C1 segment of cervical spinal cord (tissue), 14 donors: ENCODE results near the gene CCDC146.
"Not testable (repeated sequence)": the region's sequence is repeated elsewhere in the genome, so short reads cannot be mapped to it uniquely, and the experiment has no call there.

Experiments
- DNase-seq, 14 donors: peaks; one replicate each; lab custom pipeline; 2025; lab: John Stamatoyannopoulos, UW

Gene CCDC146

DNA sequence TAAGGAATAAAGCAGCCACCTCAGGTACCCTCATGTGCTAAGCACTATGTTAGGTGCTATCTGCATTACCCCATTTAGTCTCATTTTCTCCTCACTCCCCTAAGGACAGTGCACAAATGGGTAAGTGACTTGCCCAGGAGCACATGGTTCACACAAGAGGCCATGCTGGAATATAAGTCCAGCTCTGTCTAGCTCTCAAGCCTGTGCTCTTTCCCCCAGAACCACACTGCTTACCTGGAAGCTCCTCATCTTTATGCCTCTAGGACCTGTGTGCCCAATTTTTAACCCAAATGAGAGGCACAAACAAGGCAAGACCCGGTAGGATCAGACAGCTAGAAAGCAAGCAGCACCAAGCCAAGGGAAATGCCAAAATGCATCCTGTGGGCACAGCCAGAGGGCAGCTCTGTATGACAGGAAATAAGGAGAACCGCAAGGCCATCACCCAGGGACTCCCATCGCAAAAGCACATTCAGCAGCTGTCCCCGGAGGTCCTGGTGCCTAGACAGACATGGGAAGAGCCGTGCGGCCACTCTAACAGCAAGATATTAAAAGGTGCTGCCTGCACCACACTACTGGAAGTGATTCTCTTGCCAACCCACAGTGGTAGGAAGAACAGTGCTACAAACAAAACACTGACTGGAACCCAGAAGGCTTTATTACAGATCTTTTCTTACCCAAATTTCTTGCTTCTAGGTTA lies 205.7 kb downstream of the CCDC146 start:
- no peak for DNase-seq

DNA sequence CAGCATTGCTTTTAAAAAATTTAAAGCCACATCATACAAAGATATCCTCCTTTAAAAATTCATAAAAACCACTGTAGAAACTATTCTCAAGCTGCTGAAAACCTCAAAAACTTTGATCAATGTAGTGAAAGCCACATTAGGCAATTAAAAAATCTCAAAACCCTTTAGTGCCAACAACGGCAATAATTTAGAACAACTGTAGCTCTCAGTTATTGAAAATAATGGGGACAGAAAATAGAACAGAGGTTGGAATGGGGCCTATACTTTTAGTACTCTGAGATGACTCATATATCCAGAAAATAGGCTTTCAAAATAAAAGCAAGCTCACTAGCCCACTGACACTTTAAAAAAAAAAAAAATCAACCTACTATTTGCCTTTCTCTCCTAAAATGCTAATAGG lies 206.3 kb downstream of the CCDC146 start:
- no peak for DNase-seq

DNA sequence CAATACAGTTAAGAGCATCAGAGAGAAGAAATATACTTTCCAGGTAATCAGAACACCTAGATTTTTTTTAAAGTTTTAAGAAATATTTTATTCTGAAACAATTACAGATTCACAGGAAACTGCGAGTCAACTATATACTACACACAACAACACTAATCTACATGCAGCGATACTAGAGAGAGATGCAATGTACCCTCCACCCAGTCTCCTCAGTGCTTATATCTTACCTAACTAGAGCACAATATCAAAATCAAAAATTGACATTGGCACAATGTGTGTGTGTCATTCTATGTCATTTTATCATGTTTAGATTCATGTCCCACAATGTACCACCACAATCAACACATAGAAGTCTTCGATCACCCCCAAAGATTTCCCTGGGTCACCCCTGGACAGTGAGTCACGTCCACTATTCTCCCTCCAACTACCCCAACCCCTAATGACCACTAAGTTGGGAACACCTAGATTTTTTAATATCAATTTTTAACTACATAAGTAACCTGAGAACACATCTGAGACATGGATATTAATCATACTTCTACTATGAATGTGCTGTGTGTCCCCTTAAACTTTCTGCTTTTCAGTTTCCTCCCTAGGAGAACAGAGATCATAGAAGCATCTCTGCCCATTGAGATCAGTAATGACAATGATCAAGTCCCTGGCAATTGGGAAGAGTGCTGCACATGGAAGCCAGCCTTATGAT lies 207.2 kb downstream of the CCDC146 start:
- no peak for DNase-seq

DNA sequence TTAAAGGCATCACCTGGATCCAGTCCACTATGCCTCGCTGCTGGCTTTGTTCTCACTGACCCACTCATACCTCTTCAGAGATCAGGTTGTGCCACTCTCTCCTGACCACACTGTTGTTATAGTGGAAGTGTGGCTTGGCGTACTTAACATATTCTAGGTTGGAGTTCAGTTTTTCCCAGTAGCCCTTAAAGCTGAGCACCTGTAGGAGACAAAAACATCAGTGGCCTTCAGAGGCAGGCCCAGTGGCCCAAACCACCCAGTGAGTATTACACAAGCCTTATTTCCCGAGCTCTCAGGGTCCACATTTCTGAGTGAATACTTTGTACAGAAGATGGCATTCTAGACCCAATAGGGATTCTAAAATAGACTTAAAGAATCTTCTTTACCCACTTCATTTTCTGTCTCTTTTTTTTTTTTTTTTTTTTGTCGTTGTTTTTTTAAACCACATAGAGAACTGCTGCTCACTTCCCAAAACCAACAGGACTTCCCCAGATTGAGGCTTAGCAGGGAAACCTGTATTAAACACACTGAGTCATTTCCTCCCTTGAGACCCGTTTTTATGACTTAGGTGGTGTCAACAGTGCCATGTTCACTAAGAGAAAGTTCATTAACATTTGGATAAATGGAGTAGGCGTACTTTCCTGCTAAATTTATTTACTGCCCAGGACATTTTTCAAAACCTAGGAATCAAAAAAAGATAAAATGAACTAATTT lies 207.9 kb downstream of the CCDC146 start:
- DNase-seq = no peak

DNA sequence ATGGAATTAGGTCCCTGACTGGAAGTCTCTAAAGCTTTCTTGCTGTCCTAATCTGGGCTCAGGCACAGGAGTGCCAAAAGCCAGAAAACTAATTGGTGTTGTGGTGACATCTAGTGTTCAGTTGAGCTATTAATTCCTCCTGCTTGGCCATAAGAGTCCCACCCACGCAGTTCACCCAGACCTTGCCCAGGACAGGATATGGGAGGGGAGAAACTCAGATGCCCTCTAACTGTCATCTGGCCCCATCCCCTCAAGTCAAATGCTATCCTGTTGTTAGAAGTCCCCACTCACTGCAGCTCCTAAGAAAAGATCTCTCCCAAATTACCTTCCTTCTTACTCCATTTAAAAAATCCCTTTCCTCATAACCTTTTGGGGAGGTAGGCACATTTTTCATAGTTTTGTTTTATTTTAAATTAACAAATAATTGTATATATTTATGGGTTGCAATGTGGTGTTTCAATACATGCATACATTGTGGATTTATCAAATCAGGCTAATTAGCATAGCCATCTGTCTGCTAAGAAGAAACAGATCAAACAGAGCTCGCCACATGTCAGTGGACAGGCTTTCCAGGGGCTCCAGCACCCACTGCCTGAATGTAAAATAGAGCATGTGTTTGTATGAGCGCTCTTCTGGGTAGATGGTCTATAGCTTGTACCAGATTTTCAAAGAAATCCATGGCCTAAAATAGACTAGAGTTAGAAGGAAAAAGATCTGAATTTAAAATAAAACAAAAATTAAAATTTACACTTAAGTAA lies 209.7 kb downstream of the CCDC146 start:
- DNase-seq = peak in 8 of 14 donors; percentile 12 to 47 (median 26)

DNA sequence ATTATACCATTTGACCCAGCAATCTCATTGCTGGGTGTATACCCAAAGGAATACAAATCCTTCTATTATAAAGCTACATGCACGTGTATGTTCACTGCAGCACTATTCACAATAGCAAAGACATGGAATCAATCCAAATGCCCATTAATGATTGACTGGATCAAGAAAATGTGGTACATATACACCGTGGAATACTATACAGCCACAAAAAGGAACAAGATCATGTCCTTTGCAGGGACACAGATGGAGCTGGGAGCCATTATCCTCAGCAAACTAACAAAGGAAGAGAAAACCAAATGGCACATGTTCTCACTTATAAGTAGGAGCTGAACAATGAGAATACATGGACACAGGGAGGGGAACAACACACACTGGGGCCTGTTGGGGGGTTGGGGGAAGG lies 211.6 kb downstream of the CCDC146 start:
- not testable (repeated sequence) for DNase-seq

DNA sequence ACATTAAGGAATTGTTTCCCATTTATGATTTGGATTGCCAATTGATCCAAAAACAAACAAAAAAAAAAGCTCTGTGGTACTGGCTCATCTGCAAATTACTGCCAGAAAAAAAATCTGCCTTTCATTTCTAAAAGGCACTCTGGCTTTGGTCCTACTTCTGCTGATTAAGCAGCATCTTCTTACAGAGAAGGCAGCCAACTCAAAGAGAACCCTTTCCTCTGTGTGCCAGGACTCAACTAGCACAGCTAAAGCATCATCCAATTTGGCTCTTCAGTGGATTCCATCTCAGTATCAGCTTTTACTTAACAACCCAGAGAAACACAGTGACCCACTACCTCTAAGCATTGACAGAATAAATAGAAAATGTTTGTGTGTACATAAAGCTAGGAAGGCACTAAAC lies 213.2 kb downstream of the CCDC146 start:
- no peak for DNase-seq

DNA sequence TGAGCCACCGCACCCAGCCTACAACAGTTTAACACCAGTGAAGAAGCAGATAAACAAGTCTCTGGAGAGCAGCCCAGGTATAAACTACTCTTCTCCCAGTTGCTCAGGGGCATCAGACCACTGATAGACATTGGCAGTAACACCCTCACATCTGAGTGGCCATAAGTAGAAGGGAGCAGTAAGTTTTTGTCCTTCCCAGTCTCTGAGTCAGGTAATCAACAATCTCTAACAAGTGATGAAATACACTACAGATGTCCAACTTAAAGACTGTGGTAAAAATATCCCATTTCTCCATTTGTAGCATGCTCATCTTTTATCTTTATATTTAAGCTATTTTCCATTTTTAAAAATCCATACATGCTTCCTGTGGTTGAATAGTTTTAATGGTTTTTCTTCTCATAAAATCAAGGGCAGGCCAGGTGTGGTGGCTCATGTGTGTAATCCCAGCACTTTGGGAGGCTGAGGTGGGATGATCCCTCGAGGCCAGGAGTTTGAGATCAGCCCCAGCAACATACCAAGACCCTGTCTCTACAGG lies 215.1 kb downstream of the CCDC146 start:
- DNase-seq = no peak

DNA sequence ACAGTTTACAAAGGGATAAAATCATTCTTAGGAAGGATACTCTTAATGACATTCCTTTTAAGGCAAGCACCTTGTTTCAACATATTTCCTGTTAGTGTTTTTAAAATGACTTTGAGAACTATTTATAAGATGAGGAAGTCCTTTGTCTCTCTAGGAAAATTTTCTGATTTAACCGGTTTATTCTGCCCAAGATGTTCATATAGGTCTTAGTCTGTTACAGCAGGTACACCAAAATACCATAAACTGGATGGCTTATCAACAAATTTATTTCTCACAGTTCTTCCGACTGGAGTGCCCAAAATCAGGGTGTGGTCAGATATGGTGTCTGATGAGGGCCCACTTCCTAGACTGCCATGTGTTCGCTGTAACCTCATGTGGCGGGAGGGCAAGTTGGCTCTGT lies 215.8 kb downstream of the CCDC146 start:
- DNase-seq = no peak

DNA sequence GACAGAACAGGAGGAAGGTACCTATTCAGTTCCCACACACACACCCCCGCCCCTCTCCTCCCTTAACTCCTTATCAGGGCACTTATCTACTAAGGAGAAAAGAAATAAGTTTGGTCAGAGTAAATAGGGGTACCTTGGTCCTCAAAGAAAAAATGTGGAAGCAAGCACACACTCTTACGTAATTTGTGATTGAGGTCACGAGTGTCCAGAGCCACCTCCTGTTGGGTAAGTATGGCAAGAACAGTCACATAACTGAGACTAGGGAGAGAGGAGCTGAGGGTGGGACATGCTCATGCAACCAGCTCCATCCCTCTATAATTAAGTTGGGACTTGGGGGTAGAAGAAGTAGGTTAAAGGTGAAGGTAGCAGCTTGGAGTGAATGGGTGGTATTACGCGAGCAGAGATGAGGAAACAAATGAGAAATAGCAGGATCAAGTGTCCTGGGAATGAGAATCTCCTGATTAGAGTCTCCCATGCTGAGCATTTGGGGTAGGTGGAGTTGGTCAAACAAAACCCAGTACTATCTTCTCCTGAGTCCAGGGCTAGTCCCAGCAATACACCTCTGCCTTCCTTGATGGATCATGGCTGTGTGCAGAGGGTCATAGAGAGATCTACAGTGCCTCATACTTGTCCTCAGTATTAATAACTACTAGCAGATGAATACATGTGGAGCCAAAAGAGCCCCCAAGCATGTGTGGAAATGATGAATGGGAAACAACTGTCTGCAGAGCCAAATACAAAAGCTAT lies 216.6 kb downstream of the CCDC146 start:
- no peak for DNase-seq

DNA sequence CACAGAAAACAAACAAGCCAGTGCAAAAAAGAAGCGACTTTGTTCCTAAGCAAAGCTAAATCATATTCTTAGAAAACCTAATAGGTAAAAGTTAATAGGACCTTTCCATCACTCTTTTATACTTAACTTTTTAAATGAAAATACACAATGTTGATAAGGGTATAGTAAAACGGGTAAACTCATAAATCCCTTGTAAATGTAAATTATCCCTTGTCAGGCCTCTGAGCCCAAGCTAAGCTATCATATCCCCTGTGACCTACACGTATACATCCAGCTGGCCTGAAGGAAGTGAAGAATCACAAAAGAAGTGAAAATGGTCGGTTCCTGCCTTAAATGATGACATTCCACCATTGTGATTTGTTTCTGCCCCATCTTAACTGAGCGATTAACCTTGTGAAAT lies 217.3 kb downstream of the CCDC146 start:
- DNase-seq = no peak
